Measurements from ENCODE around the gene PIGP. TPM values are rescaled to one million over a fixed set of nuclear protein-coding genes. Genes with fewer than 3 reads are reported as not detected.

Gene PIGP
- total and polyA plus RNA-seq, 2 of the 13 experiments (the other 11 are each of a cell fraction or from before 2014, with no cell fraction given): 14.8 to 33.4 TPM

GRCh38 chr21:37072274-37072987, 440 bp downstream of the PIGP start (continued):
- TF ChIP-seq ZBTB14 (CRISPR knock-in tag; IDR thresholded peaks at IDR 0.05) (peak; percentile 81; the same call in 1 of the 2 replicates), ZNF75D (CRISPR knock-in tag; IDR thresholded peaks at IDR 0.05; ENCODE audit: borderline replicate concordance) (no peak), FOXO1 (CRISPR knock-in tag; IDR thresholded peaks at IDR 0.05) (no peak), ZFP90 (CRISPR knock-in tag; IDR thresholded peaks at IDR 0.05; ENCODE audit: borderline replicate concordance) (peak; percentile 78), MIER3 (CRISPR knock-in tag; IDR thresholded peaks at IDR 0.05; ENCODE audit: borderline replicate concordance) (peak; percentile 40; the same call in 1 of the 2 replicates), RERE (CRISPR knock-in tag; IDR thresholded peaks at IDR 0.05; ENCODE audit: low read depth) (0 out of 2 replicates have a peak, but pooled peaks have one; percentile 36), JUNB (CRISPR knock-in tag; IDR thresholded peaks at IDR 0.05; ENCODE audit: borderline replicate concordance) (0 out of 2 replicates have a peak, but pooled peaks have one; percentile 11), MTA3 (CRISPR knock-in tag; IDR thresholded peaks at IDR 0.05) (no peak), ZNF749 (CRISPR knock-in tag; IDR thresholded peaks at IDR 0.05; ENCODE audit: borderline replicate concordance) (no peak), SKIL (CRISPR knock-in tag; IDR thresholded peaks at IDR 0.05; ENCODE audit: borderline replicate concordance) (no peak), NAIF1 (CRISPR knock-in tag; IDR thresholded peaks at IDR 0.05; ENCODE audit: borderline replicate concordance) (no peak; the same call in 1 of the 2 replicates), PAXIP1 (CRISPR knock-in tag; conservative IDR thresholded peaks at IDR 0.05) (no peak), PHF20 (CRISPR knock-in tag; IDR thresholded peaks at IDR 0.05) (no peak)
